Cerebellar cortex (tissue), 1 donor: ENCODE measurements around the gene CLSTN3.

Experiments used
- DNase-seq: peaks from one replicate; pipeline ENCODE4 v3.0.0-alpha.2; 2015; ENCODE audit warnings: low spot score

CLSTN3 gene

DNA sequence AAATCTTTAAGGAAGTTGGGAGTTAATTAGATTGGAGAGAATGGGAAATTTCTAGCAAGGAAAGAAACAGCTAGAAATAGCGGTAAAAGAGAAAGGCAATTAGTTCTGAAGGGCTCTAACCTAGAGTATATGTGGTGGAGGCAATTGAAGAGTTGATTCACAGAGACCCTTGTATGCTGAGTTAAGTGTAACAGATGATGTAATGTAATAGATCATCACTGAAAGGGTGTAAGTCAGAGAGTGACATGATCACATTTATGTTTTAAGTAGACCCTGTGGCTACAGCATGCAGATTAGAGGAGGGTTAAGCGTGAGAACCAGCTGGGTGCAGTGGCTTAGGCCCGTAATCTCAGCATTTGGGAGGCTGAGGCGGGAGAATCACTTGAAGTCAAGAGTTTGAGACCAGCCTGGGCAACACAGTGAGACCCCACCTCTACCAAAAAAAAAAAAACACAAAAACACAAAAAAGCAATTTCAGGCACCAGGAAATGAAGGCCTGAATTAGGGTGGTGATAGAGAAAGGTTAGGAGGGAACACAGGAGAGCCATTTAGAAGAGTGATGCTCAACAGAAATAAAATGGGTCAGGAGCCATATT lies 4.4 kb upstream of the CLSTN3 start:
- DNase-seq, result no peak

DNA sequence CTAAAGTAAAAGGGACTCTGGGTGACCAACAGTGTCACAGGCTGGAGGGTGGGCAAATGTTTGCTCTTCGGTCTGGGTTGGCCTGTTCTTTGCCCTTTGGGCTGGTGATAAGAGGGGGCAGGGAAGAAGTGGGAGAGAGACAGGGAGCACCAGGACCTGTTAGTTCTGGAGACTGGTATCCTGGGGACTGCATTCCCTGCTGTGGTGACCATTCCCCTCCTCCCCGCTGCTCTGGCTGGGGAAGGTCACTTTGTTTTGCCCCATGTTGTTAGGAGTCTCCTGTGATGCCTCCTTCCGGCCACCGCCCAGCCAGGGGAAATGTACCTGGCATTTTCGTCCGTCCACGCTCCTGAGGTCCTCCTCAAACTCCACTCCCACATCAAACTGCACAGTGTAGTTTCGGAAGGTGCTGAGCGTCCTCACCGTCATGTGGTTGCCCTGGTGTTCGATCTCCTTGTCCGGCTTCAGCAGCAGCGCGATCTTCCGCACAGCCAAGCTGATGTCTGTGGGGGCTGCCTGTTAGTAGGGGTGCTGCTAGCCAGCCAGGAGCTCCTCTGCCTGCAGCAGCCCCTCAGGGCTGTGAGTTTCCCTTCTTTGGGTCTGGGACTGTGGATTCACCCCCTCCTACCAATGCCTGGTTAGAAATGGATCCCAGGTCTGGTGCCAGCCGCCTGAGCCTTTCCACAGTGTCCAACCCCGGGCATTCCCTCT lies 2.1 kb upstream of the CLSTN3 start:
- DNase-seq, result no peak

DNA sequence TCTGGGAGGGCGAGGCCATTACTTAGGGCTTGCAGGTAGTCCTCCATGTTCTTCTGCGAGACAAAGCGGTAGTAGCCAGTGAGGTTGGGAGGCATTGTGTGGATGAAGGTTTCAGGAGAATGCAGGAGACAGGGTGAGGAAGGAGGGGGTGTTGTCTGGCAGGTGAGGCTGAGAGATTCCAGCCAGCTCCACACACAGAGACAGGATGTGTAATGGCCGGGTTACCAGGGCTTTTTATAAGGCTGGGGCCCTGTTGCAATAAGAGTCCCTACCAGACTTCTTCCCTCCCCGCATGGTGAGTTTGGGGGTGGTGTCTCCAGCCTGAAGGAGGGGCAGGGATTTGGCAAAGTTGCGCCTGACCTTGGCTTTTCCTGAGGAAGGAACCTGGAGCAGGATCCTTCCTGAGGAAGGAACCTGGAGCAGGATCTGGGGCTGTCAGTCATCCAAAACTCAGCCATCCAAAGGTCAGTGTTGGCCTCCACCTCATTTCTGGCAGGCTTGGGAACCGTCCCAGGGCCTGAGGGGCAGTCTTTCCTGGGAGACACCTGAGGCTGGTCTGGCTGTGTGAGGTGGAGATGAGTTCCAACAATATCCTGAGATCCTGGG lies 1.4 kb upstream of the CLSTN3 start, which contains the start of gene RBP5:
TSS of gene RBP5 (minus strand) at position 209 of the 606 bp plus-strand sequence. CDS start at position 95, 114 bp downstream.
- no peak for DNase-seq

DNA sequence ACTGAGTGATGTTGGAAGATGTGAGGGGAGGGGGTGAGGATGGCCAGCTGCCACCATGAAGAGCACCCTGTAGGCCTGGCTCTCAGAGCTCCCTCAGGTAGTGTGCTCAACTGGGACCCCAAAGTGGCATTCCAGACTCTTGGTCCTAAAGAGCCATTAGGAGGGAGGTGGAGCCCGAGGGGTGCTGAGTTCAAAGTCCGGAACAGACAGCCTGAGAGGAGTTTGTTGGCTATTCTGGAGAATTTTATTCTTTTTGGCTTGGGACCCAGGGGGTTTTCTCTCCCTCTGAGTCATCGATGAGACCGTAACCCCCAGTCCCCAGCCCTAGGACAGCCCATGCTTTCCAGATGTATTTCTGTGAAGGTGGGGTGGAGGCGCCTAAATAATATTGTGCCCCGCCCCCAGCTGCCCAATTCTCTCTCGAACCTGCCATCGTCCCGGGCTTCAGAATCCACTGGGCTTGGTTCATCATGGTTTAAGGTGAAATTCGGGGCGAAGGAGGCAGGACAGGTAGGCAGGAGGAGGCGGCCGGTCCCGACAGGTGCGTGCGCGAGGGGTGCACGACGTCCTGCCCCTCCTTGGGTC lies 792 bp upstream of the CLSTN3 start:
- no peak for DNase-seq

DNA sequence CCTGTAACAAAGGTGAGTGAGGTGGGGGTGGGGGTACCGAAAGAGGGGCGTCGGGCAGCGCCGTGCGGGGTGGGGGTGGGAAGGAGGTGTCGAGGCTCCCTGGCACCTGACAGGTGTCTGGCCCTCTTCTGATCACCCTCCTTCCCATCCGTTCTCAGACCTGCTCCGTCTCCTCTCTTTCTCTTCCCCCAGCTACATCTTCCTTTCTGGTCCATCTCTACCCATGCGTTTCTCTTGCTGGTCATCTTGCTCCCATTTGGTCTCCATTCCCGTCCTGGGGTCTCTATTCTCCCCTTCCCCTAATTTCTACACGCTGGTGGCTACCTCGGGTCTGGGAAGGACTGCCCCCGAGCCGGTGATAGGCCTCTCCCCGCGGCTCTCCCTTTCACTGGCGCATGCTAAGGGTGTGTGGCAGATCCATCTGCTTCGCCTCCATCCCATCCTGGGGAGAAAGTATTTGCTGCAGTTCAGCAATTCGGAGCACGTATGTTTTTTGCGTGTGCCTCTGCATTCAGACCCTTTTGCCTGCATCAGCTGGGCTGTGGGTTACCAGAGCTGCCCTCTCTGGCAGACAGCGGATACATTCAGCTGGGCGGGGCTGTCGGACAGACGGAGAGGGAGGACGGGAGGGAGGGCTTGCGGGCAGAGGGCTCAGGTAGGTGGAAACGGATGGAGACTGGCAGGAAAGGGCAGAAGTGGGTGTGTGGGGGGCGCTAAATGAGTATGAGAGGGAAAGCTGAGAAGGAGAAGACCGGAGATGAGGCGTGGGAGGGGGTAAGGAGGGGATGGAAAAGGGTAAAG lies 730 bp downstream of the CLSTN3 start:
- peak; percentile 85 for DNase-seq

DNA sequence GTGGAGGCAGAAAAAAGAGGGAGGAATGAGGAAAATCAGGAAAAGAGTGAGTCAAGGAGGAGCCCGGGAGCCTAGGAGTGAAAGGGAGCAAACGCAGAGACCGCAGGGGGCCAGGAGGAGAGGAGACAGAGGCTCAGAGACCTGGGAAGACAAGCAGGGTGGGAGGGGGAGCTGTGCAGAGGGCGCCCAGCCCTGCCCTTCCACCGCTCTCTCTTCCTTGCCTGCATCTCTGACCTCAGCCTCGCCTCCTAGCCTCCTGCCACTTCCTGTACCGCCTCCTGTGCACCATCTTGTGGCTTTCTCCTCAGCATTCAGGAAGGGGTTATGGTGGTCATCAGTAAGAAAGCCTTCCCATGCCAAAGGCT lies 1.3 kb downstream of the CLSTN3 start:
- DNase-seq, result no peak

DNA sequence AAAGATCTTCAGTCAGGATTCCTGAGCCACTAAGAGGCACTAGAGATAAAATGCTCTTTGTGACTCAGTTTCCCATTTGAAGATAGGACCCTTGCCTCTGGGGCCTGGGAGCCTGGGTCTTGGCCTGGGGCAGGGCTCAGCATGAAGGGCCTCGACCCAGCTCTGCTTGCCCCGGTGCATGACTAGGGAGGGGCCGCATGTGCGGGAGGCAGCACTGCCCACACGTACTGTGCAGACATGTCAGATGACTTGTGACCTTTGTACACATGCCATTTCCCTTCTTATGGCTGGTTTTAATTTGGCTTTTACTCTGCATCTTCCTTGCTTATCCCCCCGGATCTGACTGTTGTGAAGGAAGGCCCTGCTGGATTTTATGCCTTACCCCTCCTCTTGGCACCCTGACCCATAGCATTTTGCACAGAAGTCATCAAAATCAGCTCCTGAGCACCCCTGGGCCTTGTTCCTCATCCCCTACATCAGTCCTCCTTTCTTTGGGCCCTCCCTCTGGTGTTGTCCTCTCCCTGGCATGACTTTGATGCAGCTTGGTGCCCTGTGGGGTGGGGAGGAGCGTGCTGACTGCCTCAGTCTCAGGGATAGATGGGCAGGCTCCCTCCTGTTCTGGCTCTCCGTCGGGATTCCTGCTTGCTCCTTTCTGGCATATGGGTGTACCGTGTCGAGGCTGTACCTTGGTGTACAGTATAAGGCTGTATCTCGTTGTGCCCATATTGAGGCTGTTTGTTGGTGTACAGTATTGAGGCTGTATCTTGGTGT lies 4.4 kb downstream of the CLSTN3 start:
- peak; percentile 52 for DNase-seq

DNA sequence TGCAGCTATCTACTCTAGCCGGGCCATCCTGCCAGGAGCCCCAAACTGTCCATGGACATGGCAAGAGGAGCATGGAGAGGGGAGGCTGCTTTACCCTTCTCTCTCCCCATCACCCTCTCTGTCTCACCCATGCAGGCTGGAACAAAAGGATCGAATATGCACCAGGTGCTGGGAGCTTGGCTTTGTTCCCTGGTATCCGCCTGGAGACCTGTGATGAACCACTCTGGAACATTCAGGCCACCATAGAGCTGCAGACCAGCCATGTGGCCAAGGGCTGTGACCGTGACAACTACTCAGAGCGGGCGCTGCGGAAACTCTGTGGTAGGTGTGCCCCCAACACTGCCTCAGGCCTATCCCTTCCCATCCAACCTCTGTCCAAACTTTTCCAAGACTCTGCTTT lies 5.9 kb downstream of the CLSTN3 start:
- DNase-seq, result peak; percentile 64

DNA sequence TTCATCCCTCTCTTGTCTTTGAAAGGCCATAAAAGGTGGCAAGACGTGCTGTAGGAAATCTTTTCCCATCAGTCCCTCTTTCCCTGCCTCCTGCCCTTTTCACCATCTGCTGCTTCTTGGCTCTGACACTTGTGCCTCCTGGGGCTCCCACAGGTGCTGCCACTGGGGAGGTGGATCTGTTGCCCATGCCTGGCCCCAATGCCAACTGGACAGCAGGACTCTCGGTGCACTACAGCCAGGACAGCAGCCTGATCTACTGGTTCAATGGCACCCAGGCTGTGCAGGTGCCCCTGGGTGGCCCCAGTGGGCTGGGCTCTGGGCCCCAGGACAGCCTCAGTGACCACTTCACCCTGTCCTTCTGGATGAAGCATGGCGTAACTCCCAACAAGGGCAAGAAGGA lies 6.5 kb downstream of the CLSTN3 start:
- DNase-seq, result peak; percentile 88

DNA sequence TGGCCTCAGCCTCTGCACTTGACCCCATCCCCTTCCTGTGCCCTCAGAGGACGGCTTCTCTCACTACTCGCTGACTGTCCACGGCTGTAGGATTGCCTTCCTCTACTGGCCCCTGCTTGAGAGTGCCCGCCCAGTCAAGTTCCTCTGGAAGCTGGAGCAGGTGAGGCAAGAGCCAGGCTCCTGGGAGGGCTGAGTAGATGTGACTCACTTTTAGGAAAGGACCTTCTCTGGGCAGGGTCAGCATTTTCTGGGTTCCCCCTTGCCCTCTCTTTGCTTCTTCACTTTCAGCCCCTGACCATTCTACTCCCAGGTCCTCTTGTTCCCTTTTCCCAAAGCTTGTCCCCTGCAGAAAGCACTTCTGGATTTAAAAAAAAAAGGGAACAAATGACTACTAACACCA lies 7.7 kb downstream of the CLSTN3 start:
- no peak for DNase-seq

DNA sequence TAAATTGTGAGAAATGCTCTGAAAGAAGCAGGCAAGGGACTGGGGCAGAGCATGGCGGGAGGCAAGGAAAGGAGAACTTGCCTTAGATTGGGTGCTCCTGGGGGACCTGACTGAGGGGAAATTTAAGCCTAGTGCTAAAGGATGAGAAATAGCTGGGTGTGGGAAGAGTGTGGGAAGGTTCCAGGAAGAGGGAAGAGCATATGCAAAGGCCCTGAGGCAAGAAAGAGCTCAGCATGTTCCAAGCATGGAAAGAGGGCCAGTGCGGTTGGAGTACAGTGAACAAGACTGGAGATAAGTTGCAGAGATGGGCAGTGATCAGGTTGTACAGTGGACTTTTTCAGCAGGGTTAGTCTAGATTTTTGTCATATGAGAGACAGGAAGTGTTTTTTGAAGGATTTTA lies 9.0 kb downstream of the CLSTN3 start:
- no peak for DNase-seq

DNA sequence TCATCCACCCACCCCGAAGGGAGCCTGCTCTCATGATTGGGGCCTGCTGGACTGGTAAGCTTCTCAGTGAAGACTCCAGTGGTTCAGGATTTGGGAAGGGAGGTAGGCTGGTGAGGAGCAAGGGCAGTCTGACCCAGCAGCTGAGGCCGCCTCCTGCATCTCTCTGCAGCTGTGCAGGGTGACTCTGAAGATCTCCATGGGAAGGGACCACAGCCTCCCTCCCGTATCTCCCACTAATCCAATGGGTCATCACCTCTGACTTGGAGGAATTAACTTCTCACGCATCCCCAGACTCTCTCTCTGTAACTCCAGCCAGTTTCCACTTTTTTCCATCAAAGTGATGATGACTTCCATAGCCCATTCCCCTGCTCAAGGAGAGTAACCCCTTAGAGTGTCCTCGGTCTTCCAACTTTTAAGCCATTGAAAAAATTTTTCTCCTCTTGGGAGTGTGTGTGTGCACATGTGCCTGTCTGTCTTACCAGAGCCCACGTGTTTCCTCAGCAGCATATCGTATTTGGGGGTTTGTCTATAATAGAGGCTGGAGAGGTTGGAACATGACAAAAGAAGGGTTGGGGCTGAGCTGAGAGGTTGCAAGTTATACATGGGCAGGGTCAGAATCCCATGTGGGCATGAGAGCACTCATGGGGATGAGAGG lies 11.3 kb downstream of the CLSTN3 start:
- no peak for DNase-seq

DNA sequence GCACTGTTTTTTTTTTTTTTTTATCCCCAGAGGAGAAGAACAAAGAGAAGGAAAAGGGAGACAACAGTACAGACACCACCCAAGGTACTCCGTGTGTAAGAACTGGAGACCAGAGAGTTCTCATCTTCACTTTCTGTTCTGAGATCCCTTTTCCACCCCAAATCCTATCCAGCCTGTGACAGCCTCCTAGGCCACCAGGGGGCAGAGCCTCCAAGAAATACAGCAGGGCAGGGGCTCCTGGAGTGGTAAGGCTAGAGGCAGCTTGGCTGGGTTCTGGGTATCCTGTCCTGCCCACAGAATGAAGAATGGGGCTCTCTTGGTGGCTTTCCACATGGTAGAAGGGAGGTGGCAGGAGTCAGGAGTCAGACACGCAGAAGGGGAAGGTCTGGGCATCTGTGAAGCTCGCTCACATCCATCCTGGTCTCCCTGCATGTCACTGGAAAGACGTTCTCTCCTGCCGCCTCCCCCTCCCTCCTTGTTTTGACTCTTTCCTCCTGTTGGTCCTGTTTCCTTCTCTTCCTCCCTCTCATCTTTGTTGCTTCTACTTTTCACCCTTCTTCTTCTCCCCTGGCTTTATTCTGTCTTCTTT lies 12.0 kb downstream of the CLSTN3 start:
- DNase-seq, result peak; percentile 57

DNA sequence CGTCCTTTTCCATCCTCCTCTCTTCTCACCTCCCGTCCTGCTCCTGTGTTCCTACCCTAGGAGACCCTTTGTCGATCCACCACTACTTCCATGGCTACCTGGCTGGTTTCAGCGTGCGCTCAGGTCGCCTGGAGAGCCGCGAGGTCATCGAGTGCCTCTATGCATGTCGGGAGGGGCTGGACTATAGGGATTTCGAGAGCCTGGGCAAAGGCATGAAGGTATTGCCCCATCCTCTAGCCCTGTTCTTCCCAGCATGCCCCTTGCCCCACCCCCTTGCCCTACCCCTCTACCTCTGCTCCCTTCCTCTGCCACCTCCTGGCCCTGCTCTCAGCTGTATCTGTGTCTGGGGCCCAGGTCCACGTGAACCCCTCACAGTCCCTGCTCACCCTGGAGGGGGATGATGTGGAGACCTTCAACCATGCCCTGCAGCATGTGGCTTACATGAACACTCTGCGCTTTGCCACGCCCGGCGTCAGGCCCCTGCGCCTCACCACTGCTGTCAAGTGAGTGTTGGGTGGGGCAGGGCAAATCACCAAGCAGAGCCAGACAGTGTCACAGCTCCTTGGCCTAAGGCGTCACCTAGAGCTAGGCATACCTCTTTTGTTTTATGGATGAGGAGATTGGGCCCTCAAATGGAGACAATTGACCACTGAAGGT lies 12.8 kb downstream of the CLSTN3 start:
- DNase-seq, result no peak

DNA sequence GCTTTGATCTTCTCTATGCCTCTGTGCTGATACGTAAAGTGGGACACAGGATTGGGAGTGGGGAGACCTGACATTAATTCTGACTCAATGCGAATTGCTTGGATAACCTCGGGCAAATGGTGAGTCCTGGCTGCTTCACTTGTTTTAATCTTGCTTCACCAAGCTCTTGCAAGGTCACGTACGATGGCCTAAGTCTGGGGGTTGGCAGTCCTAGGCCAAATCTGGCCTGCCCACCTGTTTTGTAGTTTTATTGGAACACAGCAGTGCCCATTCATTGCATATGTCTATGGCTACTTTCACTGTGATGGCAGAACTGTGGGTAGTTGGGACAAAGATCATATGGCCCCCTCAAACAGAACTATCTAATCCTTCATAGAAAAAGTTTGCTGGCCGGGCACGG lies 13.4 kb downstream of the CLSTN3 start:
- DNase-seq, result no peak

DNA sequence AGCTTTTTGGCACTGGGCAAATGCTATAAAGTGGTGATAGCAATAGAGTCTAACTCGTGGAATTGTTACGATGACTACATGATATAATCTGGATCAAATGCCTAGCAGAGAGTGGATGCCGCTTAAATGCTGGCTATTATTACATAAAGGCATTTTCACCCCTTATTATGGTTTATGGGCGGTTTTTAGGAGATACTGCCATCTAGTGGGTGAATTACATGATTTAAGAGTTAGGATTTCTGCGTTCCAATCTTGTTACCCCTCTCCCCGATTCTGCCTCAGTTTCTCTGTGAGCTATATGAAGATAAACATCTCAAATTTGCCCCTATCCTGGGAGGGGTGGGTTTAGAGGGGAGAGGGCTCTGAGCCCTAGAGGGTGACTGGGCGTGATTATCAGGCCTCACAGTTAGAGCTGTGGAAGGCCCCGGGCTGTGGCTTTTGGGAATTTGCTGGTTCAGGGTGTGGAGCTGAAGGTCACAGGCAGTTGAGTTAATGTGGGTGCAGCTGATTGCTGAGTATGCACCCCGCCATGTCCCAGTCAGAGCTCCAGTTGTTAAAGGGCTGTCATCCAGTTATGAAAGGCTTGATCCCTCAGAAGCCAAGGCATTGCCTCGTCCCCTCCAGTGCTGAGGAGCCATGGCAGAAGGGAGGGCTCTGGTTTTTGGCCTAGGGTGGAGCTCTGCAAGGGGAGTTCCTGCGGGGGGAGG lies 14.4 kb downstream of the CLSTN3 start:
- DNase-seq, result peak; percentile 77

DNA sequence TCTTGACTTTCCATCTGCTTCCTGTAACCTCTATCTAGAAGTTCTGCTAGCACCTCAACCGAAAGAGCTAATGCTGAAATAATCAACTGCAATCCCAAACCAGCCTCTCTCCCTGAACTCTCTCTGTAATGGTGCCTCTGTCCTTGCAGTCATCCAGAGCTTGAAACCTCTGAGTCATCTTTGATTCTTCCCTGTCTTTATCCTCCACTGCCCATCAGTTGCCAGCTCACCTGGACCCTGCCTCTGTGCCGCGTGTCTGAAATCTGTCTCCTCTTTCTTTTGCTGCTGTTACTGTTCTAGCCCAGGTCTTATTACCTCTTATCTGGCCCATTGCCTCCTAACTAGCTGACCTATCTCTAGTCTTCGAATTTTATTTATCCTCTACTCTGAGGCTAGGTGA lies 15.5 kb downstream of the CLSTN3 start:
- no peak for DNase-seq

DNA sequence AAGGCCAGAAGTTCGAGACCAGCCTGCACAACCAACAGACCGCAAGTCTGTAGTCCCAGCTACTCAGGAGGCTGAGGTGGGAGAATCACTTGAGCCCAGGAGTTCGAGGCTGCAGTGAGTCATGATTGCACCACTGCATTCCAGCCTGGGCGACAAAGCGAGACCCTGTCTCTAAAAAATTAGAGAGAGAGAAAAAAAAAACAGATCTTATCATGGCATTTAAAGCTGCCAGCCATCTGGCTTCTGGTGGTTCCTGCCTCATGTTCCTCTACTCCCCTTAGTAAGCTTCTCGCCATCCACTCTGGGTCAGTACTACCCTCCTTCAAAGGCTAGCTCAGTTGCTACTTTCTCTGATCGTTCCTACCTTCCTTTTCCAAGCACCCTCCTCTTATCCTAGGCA lies 16.1 kb downstream of the CLSTN3 start:
- no peak for DNase-seq

DNA sequence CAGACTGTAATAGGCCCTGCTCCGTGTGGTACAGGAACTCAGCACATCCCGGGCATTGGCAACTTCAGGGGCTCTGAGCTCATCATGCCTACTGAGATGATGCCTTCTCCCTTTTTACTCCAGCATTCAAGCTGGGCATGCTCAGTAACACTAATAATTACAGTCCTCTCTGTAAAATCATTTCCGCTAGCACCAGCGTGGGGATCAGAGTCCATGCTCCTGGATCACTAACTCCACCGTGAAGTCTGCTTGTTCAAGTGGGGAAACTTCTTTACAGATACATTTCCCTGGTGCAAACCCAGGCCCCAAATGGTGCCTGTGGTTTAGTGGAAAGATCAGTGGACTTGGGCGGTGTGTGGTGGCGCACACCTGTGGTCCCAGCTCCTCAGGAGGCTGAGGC lies 16.7 kb downstream of the CLSTN3 start:
- DNase-seq, result no peak

DNA sequence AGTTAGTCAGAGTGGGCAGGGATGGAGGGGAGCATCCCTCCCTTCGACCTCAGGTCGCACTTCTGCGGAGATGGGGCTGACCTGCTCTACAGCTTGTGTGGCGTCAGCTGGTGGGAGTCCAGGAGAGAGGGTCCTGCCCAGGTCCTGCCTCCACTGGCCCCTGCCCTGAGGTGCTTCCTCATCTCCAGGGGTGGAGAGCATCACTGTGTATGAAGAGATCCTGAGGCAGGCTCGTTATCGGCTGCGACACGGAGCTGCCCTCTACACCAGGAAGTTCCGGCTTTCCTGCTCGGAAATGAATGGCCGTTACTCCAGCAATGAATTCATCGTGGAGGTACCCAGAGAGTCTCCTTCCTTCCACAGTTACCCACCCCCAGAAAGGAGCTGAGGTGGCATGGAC lies 20.2 kb downstream of the CLSTN3 start:
- DNase-seq, result no peak
